GM18520 (cell line): ENCODE measurements around the gene WDR75.
"Not testable (repeated sequence)": the region's sequence is repeated elsewhere in the genome, so short reads cannot be mapped to it uniquely, and the experiment has no call there.

Experiments used
- ATAC-seq: cut with Tn5 transposase; IDR thresholded peaks from one replicate; pipeline ENCODE4 v1.9.1; 2021; ENCODE audit not compliant: unreplicated experiment

Gene WDR75

DNA sequence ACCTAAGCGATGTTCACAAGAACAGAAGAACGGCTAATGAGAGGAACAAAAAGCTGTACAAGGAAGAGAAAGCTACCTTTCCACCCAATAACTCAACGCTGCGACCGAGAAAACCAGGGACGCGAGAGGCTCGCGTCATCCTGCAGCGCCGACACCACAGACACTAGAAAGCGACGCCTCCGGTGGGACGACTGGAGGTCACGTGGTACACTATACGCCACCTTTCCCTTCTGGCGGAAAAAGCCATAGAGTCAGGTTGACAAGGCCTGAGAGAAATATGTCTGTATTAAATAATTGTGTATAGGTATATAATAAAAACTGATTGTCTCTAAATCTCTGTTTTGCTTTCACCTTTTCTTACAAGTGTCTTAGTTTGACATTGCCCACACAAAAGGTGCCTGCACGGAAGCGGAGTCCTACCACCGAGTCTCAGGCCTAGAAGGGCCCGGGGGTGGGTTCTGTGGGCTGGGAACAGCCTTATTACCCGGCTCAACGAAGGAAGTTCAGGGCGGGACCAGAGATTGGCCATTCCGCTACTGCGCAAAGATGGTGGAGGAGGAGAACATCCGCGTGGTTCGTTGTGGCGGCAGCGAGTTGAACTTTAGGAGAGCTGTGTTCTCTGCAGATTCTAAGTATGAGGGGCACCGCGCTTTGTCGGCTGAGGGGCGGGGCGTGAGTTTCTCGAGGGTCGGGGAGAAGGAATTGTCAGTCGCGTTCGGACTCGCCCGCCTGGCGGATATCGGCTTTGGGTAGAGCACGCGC is at the start of gene WDR75:
WDR75 (plus strand) TSS at position 528 of the 762 bp plus-strand sequence; CDS start at position 547, 19 bp downstream.
- peak; percentile 81 for ATAC-seq

DNA sequence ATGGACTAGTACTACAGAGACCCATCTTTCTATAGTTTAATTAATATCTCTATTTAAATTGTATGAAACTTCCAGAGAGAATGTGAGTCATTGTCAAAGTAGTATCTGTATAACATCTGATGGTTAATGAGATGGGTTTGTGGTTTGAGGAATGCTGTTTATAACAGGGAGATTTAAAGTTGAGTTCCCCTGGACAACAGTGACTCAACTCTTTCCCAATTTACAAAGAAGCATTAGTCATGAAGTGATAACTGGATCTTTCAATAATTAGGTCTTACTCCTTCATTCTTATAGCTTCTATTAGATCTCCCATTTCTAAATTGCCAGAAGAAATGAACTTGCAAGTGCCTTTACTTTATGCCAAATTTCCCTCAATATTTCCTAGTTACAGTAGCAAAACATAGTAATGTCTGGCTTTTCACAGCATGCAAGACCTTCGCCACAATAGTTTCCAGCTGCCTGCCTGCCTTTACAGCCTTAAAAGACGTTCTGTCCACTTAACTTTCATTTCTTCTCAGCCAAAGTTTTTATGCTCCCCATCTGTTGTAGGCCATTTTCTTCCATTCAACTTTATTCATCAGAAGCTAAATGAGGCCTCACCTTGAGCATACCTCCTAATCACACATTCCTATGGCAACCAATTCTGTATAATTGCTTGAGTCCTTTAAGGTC is 47.7 kb upstream of the WDR75 start:
- no peak for ATAC-seq

DNA sequence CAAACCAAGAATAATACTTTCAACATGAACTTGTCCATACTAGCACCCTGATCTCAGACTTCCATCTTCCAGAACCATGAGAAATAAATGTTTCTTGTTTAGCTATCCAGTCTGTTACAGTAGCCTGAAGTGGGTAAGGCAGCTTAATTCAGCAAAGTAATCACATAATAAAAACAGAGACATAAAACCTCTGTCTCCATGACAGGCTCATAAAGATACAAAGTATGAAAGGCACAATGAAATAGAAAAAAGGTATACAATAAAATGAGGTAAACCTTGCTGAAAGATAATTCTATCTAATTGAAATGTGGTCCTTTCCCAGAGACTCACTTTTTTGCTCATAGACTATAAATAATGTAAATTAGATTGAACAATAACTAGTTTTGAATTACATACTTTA is 46.7 kb upstream of the WDR75 start:
- ATAC-seq, result no peak

DNA sequence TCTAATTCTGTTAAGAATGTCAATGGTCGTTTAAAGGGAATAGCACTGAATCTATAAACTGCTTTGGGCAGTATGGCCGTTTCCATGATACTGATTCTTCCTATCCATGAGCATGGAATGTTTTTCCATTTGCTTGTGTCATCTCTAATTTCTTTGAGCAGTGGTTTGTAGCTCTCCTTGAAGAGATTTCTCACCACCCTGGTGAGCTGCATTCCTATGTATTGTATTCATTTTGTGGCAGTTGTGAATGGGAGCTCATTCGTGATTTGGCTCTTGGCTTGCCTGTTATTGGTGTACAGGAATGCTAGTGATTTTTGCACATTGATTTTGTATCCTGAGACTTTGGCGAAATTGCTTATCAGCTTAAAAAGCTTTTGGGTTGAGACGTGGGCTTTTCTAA is 38.3 kb upstream of the WDR75 start:
- ATAC-seq, result no peak

DNA sequence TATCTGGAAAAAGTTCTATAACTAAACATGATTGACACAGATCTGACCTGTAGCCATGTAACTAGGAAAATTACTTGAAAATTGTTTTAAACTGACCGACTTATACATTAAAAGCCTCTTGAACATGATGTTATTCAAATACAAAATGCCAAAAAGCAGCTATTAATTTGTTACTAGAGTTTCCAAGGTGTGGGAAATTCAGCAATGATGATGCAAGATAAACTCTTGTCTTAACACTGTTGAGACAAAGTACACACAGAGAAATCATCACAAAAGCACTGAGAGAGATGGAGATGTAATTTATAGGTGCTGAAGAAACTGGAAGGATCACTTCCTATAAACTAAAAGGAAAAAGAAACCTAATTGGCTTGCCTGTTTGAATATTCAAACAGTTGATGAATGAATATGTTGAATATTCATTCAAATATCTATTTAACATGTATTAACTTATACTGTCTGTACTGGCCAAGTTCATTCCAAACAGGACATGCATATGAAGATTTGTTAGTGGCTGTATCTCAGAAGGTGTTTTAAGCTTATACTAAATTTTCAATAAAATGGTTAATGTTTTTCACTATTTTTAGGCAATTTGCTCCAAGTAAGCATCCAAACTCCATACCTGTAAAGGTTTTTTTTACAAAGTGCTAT is 34.6 kb upstream of the WDR75 start:
- no peak for ATAC-seq

DNA sequence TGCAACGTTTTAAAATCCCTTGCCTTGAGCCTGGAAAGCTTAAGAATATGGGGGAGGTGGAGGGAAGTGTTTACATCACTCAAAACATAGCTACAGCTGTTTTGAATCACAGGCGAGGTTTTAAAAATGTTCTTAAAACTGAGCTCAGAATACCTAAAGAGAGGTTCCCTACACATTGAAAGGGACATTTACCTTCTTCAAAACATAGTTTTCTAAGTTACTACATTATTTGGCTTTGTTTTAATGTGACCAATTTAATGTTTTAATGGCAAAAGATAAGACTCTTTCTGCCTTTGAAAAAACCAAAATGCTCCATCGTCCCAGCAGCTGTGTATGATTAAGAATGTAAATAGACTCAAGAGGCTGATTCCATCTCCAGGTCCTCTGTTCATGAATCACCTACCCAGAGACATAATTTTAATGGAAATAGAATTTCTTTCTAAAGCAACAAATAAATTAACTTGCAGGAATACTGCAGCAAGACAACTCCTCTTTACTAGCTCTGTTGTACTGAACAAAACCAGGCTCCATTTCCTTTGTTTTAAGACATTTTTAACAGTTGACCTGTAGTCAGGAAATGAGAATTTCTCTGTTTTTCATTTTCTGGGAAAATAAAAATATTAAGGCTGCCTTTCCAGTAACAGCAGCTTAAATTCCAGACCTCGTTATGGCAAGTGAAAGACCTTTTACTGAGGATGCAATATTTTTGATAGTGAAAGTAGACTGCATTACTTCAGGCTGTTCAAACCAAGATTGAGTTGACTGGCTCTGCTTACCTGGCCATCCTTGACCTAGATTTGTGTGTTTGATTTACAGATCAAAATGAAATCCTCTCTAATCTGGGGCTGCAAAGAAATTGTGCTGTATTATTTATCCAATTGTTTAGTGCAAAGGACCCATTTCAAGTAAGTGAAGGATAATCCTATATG is 33.7 kb upstream of the WDR75 start:
- no peak for ATAC-seq

DNA sequence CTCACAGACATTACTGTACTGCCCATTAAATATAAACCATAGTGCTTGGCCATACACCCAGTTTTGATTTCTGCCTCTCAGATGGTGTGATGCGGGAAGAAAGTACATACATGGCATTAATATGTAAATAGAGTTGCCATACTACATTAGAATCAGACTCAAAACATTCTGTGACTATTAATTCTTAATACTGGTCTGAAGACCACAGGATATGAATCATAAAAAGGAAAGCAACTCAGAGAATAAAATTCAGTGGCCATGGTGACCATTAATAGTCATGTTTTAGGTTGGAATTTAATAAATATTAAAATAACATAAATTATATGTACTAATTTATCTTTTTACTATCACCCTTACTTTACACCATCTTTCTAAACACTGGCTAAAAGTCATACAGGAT is 33.0 kb upstream of the WDR75 start:
- no peak for ATAC-seq

DNA sequence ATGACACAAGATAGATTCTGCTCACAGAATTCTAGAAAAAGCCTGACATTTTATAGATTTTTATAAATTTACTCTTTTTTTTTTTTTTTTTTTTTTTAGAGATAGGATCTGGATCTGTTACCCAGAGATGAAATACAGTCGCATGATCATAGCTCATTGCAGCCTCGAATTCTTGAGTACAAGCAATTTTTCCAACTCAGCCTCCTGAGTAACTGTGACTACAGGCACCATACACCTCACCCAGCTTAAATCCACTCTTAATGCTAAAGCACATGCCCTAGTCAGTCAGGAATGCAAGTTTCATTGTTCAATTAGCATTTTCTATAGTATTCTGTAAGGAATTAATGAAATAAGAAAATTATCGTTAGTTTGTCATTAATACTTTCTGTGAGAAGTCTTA is 32.1 kb upstream of the WDR75 start:
- no peak for ATAC-seq

DNA sequence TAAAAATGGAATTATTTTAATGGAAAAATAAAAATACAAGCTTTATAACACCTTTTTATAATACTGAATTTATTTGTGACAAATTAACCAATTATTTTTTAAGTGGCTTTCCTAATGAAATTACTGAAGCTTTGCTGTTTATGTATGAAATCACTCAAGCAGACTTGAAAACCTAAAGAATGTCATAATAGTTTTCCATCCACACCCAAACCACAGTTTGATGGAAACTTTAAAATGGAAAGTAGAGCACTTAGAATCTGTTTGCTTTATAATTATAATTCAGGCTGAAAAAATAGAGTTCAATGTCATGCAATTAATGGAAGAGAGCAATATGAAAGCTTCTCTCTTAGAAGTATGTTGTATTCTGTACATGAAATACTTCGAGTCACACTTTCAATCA is 31.6 kb upstream of the WDR75 start:
- ATAC-seq, result no peak

DNA sequence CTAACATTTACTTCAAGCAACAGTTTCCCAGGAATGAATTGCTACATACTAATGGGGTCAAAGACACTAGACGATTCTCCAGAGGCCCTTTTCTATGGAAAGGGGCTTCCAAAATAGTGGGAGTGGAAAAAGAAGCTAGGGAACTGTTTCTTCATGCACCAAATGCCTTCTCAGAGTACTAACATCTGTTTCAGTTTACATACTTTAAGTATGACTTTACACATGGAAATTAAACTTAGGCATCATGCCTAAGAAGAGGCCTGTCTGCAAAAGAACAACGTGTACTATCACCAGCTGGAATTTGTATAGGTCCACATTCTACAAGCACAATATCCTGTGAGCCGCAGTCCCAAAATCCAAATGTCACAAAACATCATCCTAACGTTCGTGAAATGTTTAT is 29.4 kb upstream of the WDR75 start:
- no peak for ATAC-seq

DNA sequence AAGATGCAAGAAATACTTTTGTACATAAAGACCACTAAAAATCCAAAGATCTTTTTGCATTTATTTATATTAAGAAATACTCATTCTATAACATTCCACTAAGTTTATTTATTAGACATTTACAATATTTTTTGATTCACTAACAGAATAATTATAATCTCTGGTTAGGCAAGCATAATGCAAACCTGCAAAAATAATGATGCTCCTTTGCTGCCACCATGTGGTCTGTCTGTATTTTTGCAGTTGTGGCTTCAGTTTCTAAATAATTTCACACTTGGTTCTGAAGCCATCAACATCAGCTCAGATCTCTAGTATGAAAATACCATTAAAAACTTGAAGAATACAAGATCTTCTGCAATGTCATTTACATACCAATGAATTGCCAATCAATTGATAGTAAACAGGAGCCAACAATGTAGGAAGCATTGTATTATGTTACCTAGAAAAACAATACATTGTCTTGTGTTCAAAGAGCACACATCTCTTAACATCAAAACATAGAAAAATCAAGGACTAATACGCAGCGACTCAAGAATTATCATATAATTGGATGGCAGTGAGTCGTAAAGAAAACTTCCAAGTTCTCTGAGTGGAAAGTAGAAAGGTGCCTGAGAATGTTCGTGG is 28.8 kb upstream of the WDR75 start:
- ATAC-seq, result peak; percentile 67

DNA sequence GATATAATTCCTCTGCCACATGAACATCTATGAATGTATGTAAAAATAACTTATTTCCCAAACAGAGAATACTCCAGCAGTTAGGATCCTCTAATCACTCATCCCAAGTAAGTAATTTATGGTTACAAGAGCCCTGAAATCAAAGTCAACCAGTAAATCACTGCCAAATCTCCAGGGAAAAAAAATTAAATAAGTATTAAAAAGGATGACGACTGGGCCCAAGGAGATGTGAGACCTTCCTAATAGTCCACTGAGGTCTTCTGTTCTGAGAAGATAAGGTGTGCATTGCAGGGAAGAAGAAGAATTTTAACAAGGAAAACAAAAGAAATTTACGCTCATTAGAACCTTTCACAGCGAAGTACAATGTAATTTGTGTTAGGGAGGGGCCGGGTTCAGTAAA is 28.0 kb upstream of the WDR75 start:
- ATAC-seq, result no peak

DNA sequence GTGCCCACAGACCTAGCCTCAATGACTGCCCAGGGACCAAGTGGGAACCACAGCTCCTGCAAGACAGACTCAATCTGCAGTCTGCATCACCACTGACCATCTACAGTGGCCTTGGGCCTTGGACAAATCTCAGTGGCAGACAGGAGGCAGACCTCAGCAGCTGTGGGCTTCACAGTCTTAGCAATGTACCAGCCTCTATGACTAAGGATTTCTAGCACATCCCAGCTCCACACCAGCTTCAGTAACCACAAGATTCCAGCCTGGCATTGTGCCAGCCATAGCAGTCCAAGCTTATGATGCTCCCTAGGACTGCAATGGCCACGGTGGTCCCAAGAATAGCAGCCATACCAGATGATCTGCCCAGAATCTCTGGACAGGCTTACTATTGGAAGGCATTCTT is 19.6 kb upstream of the WDR75 start:
- ATAC-seq, result no peak

DNA sequence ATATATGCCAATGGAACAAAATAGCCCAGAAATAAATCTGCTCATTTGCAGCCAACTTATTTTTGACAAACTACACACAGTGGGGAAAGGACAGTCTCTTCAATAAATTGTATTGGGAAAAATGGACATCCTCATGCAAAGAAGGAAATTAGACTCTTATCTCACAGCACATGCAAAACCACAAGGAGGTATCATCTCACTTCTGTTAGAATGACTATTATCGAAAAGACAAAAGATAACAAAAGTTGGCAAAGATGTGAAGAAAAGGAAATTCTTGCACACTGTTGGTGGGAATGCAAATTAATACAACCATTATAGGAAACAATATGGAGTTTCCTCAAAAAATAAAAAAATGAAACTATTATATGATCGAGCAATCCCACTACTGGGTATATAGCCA is 16.3 kb upstream of the WDR75 start:
- ATAC-seq, result no peak

DNA sequence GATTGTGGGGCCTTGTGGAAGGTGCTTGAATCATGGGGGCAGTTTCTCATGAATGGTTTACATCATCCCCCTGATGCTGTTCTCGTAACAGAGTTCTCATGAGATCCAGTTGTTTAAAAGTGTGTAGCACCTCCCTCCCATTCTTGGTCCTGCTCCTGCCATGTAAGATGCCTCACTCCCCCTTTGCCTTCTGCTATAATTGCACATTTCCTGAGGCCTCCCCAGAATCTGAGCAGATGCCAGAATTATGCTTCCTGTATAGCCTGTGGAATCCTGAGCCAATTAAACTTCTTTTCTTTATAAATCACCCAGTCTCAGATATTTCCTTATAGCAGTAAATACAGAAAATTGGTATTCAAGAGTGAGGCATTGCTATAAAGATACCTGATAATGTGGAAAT is 15.6 kb upstream of the WDR75 start:
- ATAC-seq, result no peak

DNA sequence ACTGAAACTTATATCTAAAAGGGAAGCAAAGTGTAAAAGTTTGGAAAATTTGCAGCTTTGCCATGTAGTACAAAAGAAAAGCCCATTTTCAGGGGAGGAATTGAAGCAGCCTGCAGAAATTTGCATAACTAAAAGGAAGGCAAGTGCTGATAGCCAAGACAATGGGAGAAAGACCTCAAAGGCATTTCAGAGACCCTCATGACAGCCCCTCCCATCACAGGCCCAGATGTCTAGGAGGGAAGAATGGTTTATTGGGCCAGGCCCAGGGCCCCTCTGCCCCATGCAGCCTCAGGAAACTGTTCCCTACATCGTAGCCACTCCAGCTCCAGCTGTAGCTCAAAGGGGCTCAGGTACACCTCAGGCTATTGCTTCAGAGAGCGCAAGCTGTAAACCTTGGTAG is 14.4 kb upstream of the WDR75 start:
- no peak for ATAC-seq

DNA sequence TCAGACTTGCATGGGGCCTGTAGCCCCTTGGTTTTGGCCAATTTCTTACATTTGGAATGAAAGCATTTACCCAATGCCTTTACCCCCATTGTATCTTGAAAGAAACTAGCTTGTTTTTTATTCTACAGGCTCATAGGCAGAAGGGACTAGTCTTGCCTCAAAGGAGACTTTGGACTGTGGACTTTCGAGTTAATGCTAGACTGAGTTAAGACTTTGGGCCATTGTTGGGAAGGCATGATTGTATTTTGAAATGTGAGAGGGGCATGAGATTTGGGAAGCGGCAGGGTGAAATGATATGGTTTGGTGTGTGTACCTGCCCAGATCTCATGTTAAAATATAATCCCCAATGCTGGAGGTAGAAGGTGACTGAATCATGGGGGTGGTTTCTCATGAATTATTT is 13.4 kb upstream of the WDR75 start:
- no peak for ATAC-seq

DNA sequence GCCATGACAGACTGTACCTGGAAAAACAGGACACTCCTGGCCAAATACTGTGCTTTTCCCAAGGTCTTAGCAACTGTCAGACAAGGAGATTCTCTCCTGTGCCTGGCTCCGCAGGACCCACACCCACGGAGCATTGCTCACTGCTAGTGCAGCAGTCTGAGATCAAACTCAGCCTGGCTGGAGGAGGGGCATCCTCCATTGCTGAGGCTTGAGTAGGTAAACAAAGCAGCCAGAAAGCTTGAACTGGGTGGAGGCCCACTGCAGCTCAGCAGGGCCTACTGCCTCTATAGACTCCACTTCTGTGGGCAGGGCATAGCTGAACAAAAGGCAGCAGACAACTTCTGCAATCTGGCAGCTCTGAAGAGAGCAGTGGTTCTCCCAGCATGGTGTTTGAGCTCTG is 10.8 kb upstream of the WDR75 start:
- ATAC-seq, result not testable (repeated sequence)

DNA sequence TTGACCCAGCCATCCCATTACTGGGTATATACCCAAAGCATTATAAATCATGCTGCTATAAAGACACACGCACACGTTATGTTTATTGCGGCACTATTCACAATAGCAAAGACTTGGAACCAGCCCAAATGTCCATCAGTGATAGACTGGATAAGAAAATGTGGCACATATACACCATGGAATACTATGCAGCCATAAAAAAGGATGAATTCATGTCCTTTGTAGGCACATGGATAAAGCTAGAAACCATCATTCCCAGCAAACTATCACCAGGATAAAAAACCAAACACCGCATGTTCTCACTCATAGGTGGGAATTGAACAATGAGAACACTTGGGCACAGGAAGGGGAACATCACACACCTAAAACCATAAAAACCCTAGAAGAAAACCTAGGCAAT is 5.5 kb upstream of the WDR75 start:
- not testable (repeated sequence) for ATAC-seq

DNA sequence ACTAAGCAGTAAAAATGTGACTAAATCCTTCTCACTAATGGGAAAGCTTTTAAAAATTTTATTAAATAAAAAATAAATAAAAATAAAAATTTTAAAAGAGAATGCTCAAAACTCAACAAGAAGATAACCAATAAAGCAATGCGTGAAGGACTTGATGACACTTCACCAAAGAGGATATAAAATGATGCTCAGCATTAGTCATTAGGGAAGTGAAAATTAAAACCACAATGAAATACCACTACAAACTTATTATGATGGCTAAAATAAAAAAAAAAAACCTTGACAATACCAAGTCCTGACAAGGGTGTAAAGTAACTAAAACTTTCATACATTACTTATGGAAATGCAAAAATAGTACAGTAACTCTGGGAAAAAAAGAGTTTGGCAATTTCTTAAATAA is 3.3 kb upstream of the WDR75 start:
- ATAC-seq, result no peak

DNA sequence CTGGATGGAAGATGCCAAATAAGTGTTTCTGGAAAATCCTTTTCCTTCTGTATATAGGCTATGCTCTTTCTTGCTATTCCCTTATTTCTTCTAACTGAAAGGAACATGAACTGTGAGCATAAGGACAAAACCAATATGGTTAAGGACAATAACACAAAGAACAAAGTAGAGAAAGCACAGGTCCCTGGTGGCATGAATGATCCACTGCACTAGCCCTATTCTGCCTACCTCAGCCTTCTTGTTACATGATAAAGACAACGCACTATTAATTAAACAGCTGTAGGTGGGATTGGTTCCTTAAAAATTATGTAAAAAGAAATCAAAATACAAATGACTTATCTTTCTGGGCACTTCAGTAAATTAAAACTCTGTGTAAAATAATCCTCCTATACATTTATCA is 1.9 kb upstream of the WDR75 start:
- ATAC-seq, result no peak
